Superior temporal gyrus (tissue), 1 donor: Measurements from ENCODE around the gene MYH9.

Experiments used
- DNase-seq: peaks from one replicate; pipeline ENCODE4 v3.0.0-alpha.2; 2016; ENCODE audit errors: extremely low spot score

Gene MYH9

GRCh38 chr22:36367479-36367878, 20.3 kb downstream of the MYH9 start:
- DNase-seq: no peak

- no peak for DNase-seq
These were observed 20.7 kb downstream of the MYH9 start for GRCh38 chr22:36367066-36367465.

- DNase-seq: no peak
These were observed 21.5 kb downstream of the MYH9 start for GRCh38 chr22:36366291-36366708.

GRCh38 chr22:36365020-36365411, 22.8 kb downstream of the MYH9 start:
- DNase-seq: no peak

GRCh38 chr22:36364255-36365019, 23.3 kb downstream of the MYH9 start:
- no peak for DNase-seq

GRCh38 chr22:36363349-36363981, 24.3 kb downstream of the MYH9 start:
- no peak for DNase-seq

- DNase-seq: no peak
These were observed 24.8 kb downstream of the MYH9 start for GRCh38 chr22:36362932-36363331.

GRCh38 chr22:36362075-36362474, 25.7 kb downstream of the MYH9 start:
- no peak for DNase-seq

- no peak for DNase-seq
These were observed 26.8 kb downstream of the MYH9 start for GRCh38 chr22:36360871-36361383.

- DNase-seq: no peak
These were observed 27.8 kb downstream of the MYH9 start for GRCh38 chr22:36360011-36360410.

- DNase-seq: no peak
These were observed 28.2 kb downstream of the MYH9 start for GRCh38 chr22:36359470-36359996.

- DNase-seq: no peak
These were observed 29.0 kb downstream of the MYH9 start for GRCh38 chr22:36358533-36359469.

GRCh38 chr22:36356708-36357624, 30.8 kb downstream of the MYH9 start:
- DNase-seq: no peak

- DNase-seq: no peak
These were observed 31.9 kb downstream of the MYH9 start for GRCh38 chr22:36355894-36356293.

- DNase-seq: no peak
These were observed 32.4 kb downstream of the MYH9 start for GRCh38 chr22:36355362-36355761.

GRCh38 chr22:36352803-36353507, 34.8 kb downstream of the MYH9 start:
- DNase-seq: no peak

GRCh38 chr22:36351921-36352802, 35.6 kb downstream of the MYH9 start:
- DNase-seq: no peak

- DNase-seq: no peak
These were observed 36.8 kb downstream of the MYH9 start for GRCh38 chr22:36350751-36351594.
